ENCODE data around the gene MUSTN1.

The MUSTN1 gene

DNA sequence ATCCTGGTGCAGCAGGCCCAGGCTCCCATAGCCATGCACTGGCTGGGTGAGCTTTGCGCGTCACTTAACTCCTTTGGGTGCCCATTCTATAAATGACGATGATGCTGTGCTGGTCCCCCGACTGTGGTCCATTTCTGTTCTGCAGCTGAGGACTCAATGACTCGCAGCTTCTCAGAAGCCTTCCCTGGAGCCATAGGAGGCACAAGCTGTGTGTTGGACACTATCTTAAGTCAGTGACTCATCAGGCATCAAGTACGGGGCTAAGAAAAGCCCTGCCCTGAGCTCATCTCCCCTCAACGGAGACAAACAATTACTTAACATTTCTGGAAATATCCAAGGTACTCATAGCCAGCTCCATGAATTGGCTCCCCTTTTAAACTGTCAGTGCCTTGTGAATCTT is 13.8 kb upstream of the MUSTN1 start:
- in situ Hi-C loops (cut with MboI; ENCODE audit: low pct_unique_long_range_greater_than_20kb, low sequenced_read_pairs, unreplicated experiment): no loop called here
- DNase-seq (ENCODE audit: low spot score): no peak
- TF ChIP-seq, protein P1, sequence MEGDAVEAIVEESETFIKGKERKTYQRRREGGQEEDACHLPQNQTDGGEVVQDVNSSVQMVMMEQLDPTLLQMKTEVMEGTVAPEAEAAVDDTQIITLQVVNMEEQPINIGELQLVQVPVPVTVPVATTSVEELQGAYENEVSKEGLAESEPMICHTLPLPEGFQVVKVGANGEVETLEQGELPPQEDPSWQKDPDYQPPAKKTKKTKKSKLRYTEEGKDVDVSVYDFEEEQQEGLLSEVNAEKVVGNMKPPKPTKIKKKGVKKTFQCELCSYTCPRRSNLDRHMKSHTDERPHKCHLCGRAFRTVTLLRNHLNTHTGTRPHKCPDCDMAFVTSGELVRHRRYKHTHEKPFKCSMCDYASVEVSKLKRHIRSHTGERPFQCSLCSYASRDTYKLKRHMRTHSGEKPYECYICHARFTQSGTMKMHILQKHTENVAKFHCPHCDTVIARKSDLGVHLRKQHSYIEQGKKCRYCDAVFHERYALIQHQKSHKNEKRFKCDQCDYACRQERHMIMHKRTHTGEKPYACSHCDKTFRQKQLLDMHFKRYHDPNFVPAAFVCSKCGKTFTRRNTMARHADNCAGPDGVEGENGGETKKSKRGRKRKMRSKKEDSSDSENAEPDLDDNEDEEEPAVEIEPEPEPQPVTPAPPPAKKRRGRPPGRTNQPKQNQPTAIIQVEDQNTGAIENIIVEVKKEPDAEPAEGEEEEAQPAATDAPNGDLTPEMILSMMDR (IDR thresholded peaks at IDR 0.05; ENCODE audit: extremely low read depth, insufficient read depth, missing control alignments): no peak

DNA sequence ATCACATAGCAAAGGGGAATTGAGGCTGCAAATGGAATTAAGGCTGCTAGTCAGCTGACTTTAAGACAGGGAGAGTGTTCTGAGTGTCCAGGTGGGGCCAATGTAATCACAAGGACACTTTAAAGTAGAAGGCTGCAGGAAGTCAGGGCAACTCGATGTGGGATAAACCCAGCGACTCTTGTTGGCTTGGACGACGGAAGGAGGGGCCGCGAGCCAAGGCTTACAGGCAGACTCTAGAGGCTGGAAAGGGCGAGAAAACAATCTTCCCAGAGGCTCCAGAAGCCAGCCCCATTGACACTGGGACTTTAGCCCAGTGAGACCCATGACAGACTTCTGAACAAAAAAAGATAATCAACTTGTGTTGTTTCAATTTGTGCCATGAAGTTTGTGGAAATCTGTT is 12.9 kb upstream of the MUSTN1 start:
- in situ Hi-C loops (cut with MboI; ENCODE audit: low pct_unique_long_range_greater_than_20kb, low sequenced_read_pairs, unreplicated experiment): no loop called here
- TF ChIP-seq, protein P1 (IDR thresholded peaks at IDR 0.05; ENCODE audit: extremely low read depth, insufficient read depth, missing control alignments): no peak
- no peak for DNase-seq (ENCODE audit: low spot score)

DNA sequence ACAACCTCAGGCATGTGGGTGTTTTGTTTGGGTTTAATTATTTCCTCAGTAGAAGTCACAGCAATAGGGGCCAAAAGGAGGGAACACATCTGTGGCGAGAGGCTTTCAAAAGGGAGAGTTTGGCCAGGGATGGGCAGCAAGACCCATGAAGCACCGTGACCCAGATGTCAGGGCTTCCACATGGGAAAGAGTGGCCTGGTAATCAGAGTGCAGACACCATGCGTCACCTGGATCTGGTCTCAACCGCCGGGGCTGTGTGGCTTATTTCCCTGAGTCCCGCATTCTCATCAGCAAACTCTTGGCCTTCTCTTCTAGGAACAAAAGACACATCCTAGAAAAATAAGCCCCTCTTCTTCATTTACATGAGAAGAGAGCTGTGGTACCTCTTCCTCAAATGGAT is 12.4 kb upstream of the MUSTN1 start:
- in situ Hi-C loops (cut with MboI; ENCODE audit: low pct_unique_long_range_greater_than_20kb, low sequenced_read_pairs, unreplicated experiment): no loop called here
- DNase-seq (ENCODE audit: low spot score): no peak

DNA sequence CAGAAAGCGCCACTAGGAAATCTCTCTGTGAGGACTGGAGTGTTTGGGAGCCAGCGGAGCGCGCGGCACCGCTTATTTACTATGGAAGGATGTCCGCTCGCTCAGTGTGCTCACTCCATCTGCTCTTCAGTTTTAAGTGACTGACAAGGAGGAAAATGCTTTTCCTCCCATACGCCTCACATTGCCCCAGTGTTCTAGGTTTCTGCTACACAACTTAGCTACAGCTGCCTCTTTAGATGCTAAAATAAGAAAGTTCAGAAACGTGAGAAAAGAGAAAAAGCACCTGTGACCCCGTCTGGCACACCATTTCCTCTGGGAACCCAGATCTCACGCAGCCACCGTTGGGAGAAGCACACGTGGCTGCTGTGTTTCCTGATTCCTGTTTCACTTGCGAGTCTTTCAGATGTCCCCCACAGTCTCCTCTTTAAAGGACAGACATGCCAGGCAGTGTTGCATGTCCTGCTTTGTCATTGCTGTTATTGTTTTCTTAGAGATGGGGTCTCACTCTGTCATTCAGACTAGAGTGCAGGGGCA is 11.7 kb upstream of the MUSTN1 start:
- in situ Hi-C loops (cut with MboI; ENCODE audit: low pct_unique_long_range_greater_than_20kb, low sequenced_read_pairs, unreplicated experiment): no loop called here
- DNase-seq (ENCODE audit: low spot score): no peak
- TF ChIP-seq, protein P1 (IDR thresholded peaks at IDR 0.05; ENCODE audit: extremely low read depth, insufficient read depth, missing control alignments): no peak

More for the DNA sequence above, 12.4 kb upstream of the MUSTN1 start:
- TF ChIP-seq, protein P1 (IDR thresholded peaks at IDR 0.05; ENCODE audit: extremely low read depth, insufficient read depth, missing control alignments): no peak

DNA sequence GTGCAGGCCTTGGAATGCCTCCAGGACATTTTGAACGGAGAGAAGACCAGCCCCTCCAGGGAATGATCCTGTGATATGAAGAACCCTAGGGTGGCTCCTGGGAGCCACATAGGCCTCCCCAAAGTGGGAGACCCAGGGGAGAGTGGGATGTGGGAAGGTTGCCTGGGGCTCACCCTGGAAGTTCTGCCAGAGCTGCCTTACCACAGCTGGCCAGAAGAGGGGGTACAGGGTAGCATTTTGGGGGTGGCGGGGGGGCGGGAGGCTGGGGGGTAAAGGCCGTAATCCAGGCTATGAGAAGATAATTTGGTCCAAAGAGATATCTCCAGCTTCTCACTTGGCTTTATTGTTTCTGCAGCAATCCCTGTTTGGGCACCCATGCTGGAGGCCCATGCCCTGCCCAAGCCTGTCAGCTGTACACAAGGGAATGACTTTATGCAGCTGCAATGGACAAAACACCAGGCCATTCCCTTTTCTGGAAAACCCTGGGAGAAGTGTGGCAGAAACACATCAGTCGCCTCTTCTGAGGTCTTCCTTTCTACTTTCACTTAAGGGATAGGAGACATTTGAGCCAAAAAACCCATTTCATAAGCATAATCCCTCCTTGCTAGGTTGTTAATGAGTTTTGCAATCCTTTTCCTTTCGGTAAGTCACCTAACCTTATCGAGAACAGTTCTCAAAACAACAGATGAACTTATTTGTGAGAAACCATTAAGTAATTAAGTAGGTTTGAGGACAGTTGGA is 11.0 kb upstream of the MUSTN1 start:
- TF ChIP-seq, protein P1 (IDR thresholded peaks at IDR 0.05; ENCODE audit: extremely low read depth, insufficient read depth, missing control alignments): peak; percentile 26
- DNase-seq (ENCODE audit: low spot score): no peak
- in situ Hi-C loops (cut with MboI; ENCODE audit: low pct_unique_long_range_greater_than_20kb, low sequenced_read_pairs, unreplicated experiment): no loop called here

DNA sequence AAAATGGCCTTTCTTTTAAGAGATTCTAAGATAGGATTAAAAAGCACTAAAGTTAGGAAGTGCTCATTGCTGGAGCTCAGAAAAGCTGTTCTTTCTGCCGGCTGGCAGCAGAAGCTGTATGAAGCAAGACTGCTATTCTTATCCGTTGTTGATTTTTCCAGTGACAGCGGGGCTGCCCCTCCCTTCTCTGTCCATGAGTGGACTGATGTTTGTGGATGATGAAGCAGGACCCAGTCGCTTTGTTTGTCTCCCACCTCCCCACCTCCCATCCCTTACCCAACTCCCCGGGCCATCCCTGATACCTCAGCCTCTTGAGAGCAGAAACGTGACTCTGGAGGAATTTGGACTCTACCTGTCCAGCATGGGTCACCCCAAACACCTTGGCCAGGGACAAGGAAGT is 10.3 kb upstream of the MUSTN1 start:
- in situ Hi-C loops (cut with MboI; ENCODE audit: low pct_unique_long_range_greater_than_20kb, low sequenced_read_pairs, unreplicated experiment): no loop called here
- DNase-seq (ENCODE audit: low spot score): no peak
- TF ChIP-seq, protein P1 (IDR thresholded peaks at IDR 0.05; ENCODE audit: extremely low read depth, insufficient read depth, missing control alignments): no peak
